T47D (cell line): ENCODE data around the gene SUPT20H.
A peak's percentile ranks its signal among the peaks of the same experiment; 100 is the strongest.

Source experiments
- DNase-seq, 2 experiments: peaks; one replicate each; pipeline versions ENCODE4 v3.0.0 to v3.0.0-alpha.2; 2011 to 2012; ENCODE audit warnings: low read depth in 1 of 2, low spot score in 1 of 2
- JUND ChIP-seq: IDR thresholded peaks from 2 replicates; pipeline ENCODE4 v1.6.1; 2012; ENCODE audit warnings: low read depth
- in situ Hi-C: cut with HindIII; loops from 2 replicates; pipeline ENCODE4 v1.10.0; 2016; ENCODE audit warnings: low sequenced_read_pairs, low pct_unique_long_range_greater_than_20kb

The SUPT20H gene

DNA sequence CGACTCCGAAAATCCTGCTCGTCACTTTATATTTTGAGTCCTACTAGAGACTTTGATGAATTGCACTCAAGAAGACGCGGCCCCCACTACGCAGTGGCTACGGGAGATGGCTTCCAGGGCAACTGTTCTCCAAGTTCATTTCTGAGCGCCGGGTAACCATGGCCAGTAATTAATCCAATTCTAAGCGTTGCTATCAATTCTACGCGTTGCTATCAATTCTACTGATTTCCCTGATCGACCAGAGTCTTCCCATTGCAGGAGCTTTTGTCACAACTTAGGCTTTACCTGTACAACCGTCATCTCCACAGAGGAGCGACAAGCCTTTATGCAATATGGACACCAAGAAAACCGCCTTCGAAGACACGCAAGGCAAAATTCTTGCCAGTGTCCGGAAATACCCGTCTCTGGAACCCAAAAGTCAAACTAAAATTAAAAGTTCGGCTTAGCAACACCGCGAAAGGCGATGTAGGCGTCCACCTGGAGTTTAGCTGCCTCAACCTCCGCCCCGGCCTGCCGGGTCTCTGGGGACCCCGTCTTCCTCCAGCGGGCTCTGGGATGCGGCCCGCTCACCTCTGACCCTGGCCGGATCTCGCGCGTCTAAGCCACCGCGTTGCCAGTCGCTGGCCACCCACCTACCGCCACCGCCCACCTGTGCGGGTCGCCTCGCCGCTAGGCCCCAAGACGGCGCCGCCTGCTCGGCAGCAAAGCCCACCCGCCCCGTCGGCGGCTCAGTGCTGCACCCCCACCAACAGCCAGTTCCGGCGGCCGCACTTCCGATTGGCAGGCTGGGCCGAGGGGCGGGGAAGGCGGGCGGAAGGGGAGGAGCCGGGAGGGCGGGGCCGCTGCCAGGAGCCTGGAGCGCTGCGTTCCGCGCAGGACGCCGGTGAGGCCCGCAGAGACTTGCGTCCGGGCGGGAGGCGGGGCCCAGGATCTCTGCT, at the start of gene SUPT20H:
TSS of gene SUPT20H (minus strand) at position 779 of the 938 bp plus-strand sequence. CDS start 8,198 bp downstream, outside the sequence.
- in situ Hi-C loops = no loop called here
- peak; percentile 51 to 90 for DNase-seq
- TF ChIP-seq JUND = no peak

DNA sequence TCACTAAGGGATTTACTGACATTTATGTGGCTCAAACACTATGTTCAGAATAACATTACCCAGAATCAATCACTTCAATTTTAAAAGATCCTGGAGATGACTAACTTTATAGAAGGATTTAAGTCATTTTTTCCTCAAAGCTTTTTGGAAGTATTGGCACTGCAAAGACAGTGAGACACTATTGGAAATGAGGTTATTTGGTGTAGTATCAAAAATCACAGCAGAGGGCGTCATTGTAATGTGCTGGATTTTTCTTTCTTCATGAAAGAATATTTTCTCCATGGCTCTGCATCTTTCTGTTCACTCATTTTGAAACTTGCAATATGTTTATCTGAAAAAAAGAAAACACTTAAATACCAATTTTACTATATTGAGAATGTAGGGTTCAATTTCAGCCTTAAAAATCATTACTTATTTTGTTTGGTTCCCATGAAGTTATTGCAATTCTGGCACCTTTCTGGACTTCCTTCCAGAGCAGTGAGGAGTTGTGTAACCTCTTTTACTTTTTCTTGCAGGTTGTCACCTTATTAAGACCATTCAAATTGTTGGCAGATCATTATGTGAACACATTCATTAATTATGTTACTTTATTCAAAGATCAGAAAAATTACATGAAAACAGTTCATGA, 49.7 kb upstream of the SUPT20H start:
- in situ Hi-C loops = no loop called here
- DNase-seq = peak in 1 of 2 experiments; percentile 48
- TF ChIP-seq JUND = no peak

DNA sequence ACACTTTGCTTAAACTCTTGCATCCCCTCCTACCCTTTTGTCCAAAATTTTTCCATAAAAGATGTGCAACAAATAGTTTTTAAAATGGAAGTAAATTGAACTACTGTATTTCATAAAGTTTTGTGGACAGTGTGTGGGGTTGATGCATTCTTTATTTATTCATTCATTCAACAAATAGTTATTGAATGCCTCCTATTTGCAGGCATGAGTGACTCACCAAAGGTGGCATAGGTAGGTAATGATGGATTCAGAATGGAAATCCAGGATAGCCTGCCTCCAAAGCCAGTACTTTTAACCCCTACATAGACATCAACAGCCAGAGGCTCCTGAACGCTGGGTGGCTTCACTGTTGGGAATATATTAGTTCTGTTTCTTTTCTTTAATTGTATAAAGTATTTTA, 48.4 kb upstream of the SUPT20H start:
- no peak for TF ChIP-seq JUND
- DNase-seq = no peak
- in situ Hi-C loops = no loop called here

DNA sequence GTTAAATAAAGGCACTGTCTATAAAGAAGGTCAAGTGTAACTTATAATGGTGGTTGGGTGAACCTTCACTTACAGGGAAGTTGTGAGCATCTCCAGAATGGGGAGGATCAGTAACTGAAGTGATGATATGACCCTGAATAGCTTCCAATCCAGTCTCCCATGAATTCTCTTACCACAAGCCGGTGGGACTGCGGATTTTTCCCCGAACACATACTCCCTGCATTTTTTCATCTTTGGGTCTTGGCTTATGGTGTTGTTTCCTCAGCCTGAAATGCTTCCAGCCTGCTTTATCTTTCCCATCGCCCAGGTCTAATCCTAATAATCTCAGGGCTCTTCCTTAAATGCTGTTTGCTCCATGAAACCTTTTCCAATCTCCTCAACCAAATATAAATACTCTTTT, 48.0 kb upstream of the SUPT20H start:
- in situ Hi-C loops = no loop called here
- TF ChIP-seq JUND = no peak
- no peak for DNase-seq

DNA sequence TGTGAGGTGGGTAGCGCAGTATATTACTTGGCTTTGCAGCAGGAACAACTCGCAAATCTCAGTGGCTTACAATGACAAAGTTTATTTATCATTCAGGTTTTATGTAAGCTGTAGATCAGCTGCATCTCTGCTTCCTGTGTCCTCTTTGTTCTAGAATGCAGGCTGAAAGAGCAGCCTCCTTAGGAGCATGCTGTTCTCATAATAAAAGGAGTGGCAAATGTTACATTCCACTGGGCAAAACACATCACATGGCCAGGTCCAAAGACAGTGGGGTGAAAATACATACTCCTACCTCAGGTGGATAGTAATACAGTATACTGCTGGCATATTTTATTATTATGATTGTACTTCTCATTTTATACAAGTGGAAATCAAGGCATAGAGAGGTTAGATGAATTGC, 47.2 kb upstream of the SUPT20H start:
- in situ Hi-C loops = no loop called here
- no peak for DNase-seq
- TF ChIP-seq JUND = no peak

GRCh38 chr13:37105251-37105714, 45.8 kb upstream of the SUPT20H start, which contains the start of gene CSNK1A1L:
Gene CSNK1A1L (minus strand): TSS chr13:37105664. CDS start chr13:37105256, 408 bp downstream.
- no peak for TF ChIP-seq JUND
- in situ Hi-C loops = no loop called here

DNA sequence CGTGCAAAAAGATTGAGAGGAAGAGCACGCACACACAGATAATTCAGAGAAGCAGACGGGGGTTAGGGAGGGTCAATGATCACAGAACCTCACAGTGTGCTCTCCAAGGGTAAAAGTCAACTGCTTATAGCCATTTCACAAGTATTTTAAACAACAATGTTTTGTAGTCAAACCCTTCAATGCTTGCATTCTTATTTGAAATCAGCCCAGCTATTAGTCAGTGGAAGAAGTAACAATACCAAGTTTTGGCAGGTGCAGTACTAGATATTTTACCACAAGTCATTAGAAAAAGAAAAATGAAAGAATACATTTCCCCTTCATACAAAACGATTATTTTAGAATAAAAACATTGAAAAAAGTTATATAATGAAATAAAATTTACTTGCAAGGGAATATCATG, 43.4 kb upstream of the SUPT20H start:
- TF ChIP-seq JUND = no peak
- in situ Hi-C loops = no loop called here
- no peak for DNase-seq

More at GRCh38 chr13:37105251-37105714, 45.8 kb upstream of the SUPT20H start, which contains the start of gene CSNK1A1L:
- no peak for DNase-seq

- DNase-seq = no peak
- no peak for TF ChIP-seq JUND
- in situ Hi-C loops = no loop called here
These were observed 41.7 kb upstream of the SUPT20H start for GRCh38 chr13:37101201-37101600.

DNA sequence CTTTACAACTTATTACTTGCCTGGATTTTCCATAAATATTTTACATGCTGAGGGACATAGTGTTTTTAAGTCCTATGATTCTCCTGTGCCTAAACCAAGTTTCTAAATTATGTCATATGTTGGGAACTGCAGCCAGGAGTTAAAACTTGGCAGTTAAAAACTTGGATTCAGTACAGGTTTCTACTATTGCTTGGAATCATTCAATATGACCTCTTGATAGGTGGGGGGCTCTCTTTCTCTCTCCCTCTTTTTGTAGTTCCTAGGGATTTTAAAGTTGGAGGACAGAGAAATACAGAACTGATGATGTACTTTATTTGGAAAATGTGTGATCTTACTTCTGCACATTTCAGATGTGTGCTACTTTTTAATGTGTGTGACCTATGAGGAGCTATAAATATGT, 41.2 kb upstream of the SUPT20H start:
- no peak for TF ChIP-seq JUND
- in situ Hi-C loops = no loop called here
- no peak for DNase-seq

DNA sequence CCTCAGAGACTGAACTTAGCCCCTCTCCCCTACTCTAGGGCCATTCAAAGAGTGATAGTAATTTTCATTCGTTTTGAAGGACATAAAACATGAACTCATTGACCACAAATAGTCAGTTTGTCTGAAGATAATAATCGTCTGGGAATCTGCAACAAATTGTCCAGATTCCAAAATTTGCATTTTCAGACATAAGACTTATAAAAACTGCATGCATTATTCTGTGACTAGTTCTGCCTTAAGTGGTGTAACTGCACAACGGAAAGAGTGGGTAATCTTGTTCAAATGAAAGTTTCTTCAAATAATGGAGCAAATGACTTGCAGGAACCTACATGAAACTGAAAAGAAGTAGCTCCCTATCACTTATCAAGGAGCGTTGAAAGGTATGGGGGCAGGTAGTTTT, 37.6 kb upstream of the SUPT20H start:
- in situ Hi-C loops = no loop called here
- TF ChIP-seq JUND = no peak
- DNase-seq = no peak

DNA sequence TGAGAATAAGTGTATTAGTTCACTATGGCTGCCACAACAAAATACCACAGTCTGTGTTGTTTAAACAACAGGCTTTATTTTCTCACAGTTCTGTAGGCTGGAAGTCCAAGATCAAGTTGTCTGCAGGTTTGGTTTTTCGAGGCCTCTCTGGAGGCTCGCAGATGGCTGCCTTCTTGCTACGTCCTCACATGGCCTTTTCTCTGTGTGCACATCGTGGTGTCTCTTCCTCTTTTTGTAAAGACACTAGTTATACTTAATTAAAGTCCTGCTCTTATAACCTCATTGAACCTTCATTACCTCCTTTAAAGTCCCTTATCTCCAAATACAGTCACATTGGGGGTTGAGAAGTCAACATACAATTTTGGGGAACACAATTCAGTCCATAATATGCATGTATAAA, 35.4 kb upstream of the SUPT20H start:
- in situ Hi-C loops = no loop called here
- TF ChIP-seq JUND = no peak
- no peak for DNase-seq

- no peak for DNase-seq
- in situ Hi-C loops = no loop called here
- no peak for TF ChIP-seq JUND
These were observed 34.6 kb upstream of the SUPT20H start for GRCh38 chr13:37094099-37094498.

GRCh38 chr13:37091835-37092234, 32.3 kb upstream of the SUPT20H start:
- no peak for DNase-seq
- in situ Hi-C loops = no loop called here
- TF ChIP-seq JUND = no peak
